HG03521 (cell line): ENCODE results near the gene SERPINB10.
"Not testable (repeated sequence)": the region's sequence is repeated elsewhere in the genome, so short reads cannot be mapped to it uniquely, and the experiment has no call there.

Experiments
- ATAC-seq: cut with Tn5 transposase; IDR thresholded peaks from one replicate; pipeline ENCODE4 v1.9.1; 2021; ENCODE audit warnings: mild to moderate bottlenecking, moderate library complexity; ENCODE audit not compliant: unreplicated experiment

The SERPINB10 gene

GRCh38 chr18:63940543-63941050, 32.8 kb downstream of the SERPINB10 start:
- not testable (repeated sequence) for ATAC-seq

GRCh38 chr18:63947051-63947790, 39.5 kb downstream of the SERPINB10 start:
- ATAC-seq: no peak

- ATAC-seq: peak; percentile 95
Observed at GRCh38 chr18:63949068-63949737, 41.4 kb downstream of the SERPINB10 start, which contains the start of gene HMSD. TSS of gene HMSD (plus strand) at chr18:63949301. CDS start at chr18:63953456, 4,155 bp downstream.

- peak; percentile 37 for ATAC-seq
Observed at GRCh38 chr18:63951302-63951705, 43.5 kb downstream of the SERPINB10 start.

- no peak for ATAC-seq
Observed at GRCh38 chr18:63953811-63954210, 46.1 kb downstream of the SERPINB10 start.

- no peak for ATAC-seq
Observed at GRCh38 chr18:63956755-63957154, 49.0 kb downstream of the SERPINB10 start.

GRCh38 chr18:63960891-63961290, 53.1 kb downstream of the SERPINB10 start:
- ATAC-seq: no peak

GRCh38 chr18:63961435-63961980, 53.8 kb downstream of the SERPINB10 start:
- no peak for ATAC-seq

- ATAC-seq: no peak
Observed at GRCh38 chr18:63962137-63962536, 54.4 kb downstream of the SERPINB10 start.

- ATAC-seq: peak; percentile 81
Observed at GRCh38 chr18:63963615-63964256, 56.0 kb downstream of the SERPINB10 start.

GRCh38 chr18:63964908-63965307, 57.1 kb downstream of the SERPINB10 start:
- no peak for ATAC-seq

- no peak for ATAC-seq
Observed at GRCh38 chr18:63965716-63966330, 58.1 kb downstream of the SERPINB10 start.

- ATAC-seq: peak; percentile 86
Observed at GRCh38 chr18:63969942-63970808, 62.4 kb downstream of the SERPINB10 start, which contains the start of gene SERPINB8. TSS of gene SERPINB8 (plus strand) at chr18:63970081. CDS start at chr18:63978309, 8,228 bp downstream.

- ATAC-seq: no peak
Observed at GRCh38 chr18:63970809-63971205, 63.0 kb downstream of the SERPINB10 start.

- ATAC-seq: no peak
Observed at GRCh38 chr18:63971320-63972001, 63.7 kb downstream of the SERPINB10 start.

GRCh38 chr18:63972002-63972376, 64.2 kb downstream of the SERPINB10 start:
- no peak for ATAC-seq

GRCh38 chr18:63974991-63975390, 67.2 kb downstream of the SERPINB10 start:
- no peak for ATAC-seq

- no peak for ATAC-seq
Observed at GRCh38 chr18:63975628-63976027, 67.9 kb downstream of the SERPINB10 start.

GRCh38 chr18:63977040-63977439, 69.3 kb downstream of the SERPINB10 start:
- no peak for ATAC-seq
